Parathyroid adenoma (tissue), 2 donors: Measurements from ENCODE around the gene C7.
"Not testable (repeated sequence)": the region's sequence is repeated elsewhere in the genome, so short reads cannot be mapped to it uniquely, and the experiment has no call there.

ENCODE experiments used
- H2AFZ ChIP-seq: fragments of 300-600 bp; sonication (generic); one replicate; pipeline ENCODE4 v1.7.0; 2017; ENCODE audit warnings: antibody characterized with exemption, mild to moderate bottlenecking
- H3K27ac ChIP-seq: fragments of 300-600 bp; sonication (generic); one replicate; pipeline ENCODE4 v1.7.0; 2017
- H3K27me3 ChIP-seq: fragments of 300-600 bp; sonication (generic); one replicate; pipeline ENCODE4 v1.7.0; 2017; ENCODE audit warnings: low read length; ENCODE audit not compliant: control insufficient read depth, insufficient read depth
- H3K36me3 ChIP-seq: fragments of 300-600 bp; sonication (generic); one replicate; pipeline ENCODE4 v1.7.0; 2017; ENCODE audit warnings: low read length; ENCODE audit not compliant: control insufficient read depth, insufficient read depth
- H3K4me1 ChIP-seq: fragments of 300-600 bp; sonication (generic); one replicate; pipeline ENCODE4 v1.7.0; 2017; ENCODE audit warnings: control low read depth
- H3K4me2 ChIP-seq: fragments of 300-600 bp; sonication (generic); one replicate; pipeline ENCODE4 v1.7.0; 2017; ENCODE audit warnings: low read length
- H3K4me3 ChIP-seq: fragments of 300-600 bp; sonication (generic); one replicate; pipeline ENCODE4 v1.7.0; 2017; ENCODE audit warnings: low read depth, low read length
- H3K79me2 ChIP-seq: fragments of 300-600 bp; sonication (generic); one replicate; pipeline ENCODE4 v1.7.0; 2017; ENCODE audit warnings: control low read depth
- H3K9ac ChIP-seq: fragments of 300-600 bp; sonication (generic); one replicate; pipeline ENCODE4 v1.7.0; 2017; ENCODE audit warnings: mild to moderate bottlenecking
- H3K9me3 ChIP-seq: fragments of 300-600 bp; sonication (generic); one replicate; pipeline ENCODE4 v1.7.0; 2017; ENCODE audit warnings: low read length; ENCODE audit not compliant: control insufficient read depth
- TF ChIP-seq, protein P1 (sequence below): fragments of 300-600 bp; sonication (generic); IDR thresholded peaks from one replicate; pipeline ENCODE4 v1.7.0; 2017; ENCODE audit warnings: antibody characterized with exemption, mild to moderate bottlenecking
- donor health status: primary hyperparathyroidism.

Gene C7

DNA sequence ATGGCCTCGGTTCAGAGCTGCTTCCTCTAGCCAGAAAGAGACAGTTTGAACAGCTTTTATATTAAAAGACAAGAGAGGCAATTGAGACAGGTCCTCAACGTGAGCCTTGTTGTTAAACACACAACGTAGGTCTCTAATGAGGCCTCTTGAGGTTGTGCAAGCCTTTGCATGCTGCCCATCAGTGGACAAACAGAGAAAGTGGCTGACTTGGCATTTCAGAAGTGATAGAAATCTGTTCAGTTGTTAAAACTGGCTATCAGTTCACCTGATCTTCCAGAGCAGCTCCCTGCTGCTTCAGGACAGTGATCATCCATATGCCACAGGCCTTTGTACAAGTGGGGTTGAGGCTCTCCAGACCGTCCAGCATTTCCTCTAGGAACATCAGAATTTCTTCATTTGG lies 103.0 kb downstream of the C7 start:
- Histone ChIP-seq H3K36me3 (no peaks in the 10 kb centered on the region), H3K4me2 (peak overlapping the region; percentile 10), H3K79me2 (no peaks in the 10 kb centered on the region), H3K27me3 (no peaks in the 10 kb centered on the region), H3K9me3 (no peaks in the 10 kb centered on the region), H3K27ac (peak overlapping the region; percentile 80), H3K9ac (no peak overlapping the region), H3K4me1 (peaks cover 20% of the 10 kb centered on the region), H2AFZ (peak overlapping the region; percentile 6), H3K4me3 (no peak overlapping the region)
- TF ChIP-seq, protein P1, sequence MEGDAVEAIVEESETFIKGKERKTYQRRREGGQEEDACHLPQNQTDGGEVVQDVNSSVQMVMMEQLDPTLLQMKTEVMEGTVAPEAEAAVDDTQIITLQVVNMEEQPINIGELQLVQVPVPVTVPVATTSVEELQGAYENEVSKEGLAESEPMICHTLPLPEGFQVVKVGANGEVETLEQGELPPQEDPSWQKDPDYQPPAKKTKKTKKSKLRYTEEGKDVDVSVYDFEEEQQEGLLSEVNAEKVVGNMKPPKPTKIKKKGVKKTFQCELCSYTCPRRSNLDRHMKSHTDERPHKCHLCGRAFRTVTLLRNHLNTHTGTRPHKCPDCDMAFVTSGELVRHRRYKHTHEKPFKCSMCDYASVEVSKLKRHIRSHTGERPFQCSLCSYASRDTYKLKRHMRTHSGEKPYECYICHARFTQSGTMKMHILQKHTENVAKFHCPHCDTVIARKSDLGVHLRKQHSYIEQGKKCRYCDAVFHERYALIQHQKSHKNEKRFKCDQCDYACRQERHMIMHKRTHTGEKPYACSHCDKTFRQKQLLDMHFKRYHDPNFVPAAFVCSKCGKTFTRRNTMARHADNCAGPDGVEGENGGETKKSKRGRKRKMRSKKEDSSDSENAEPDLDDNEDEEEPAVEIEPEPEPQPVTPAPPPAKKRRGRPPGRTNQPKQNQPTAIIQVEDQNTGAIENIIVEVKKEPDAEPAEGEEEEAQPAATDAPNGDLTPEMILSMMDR: no peak

DNA sequence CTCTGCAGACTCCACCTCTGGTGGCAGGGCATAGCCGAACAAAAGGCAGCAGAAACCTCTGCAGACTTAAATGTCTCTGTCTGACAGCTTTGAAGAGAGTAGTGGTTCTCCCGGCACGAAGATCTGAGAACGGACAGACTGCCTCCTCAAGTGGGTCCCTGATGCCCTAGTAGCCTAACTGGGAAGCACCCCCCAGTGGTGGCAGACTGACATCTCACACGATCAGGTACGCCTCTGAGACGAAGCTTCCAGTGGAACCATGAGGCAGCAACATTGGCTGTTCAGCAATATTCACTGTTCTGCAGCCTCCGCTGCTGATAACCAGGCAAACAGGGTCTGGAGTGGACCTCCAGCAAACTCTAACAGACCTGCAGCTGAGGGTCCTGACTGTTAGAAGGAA lies 113.3 kb downstream of the C7 start:
- not testable (repeated sequence) for H3K27me3 ChIP-seq, H2AFZ ChIP-seq, H3K27ac ChIP-seq, H3K4me3 ChIP-seq, H3K9me3 ChIP-seq, H3K9ac ChIP-seq, H3K4me1 ChIP-seq, H3K4me2 ChIP-seq, H3K36me3 ChIP-seq, H3K79me2 ChIP-seq
